ENCODE data around the gene DHRS7. TPM values are rescaled to one million over a fixed set of nuclear protein-coding genes. Genes with fewer than 3 reads are reported as not detected.

The DHRS7 gene
- total RNA-seq, 6 experiments from 2014 or later = 50.0 to 75.0 (median 54.1) TPM

DNA sequence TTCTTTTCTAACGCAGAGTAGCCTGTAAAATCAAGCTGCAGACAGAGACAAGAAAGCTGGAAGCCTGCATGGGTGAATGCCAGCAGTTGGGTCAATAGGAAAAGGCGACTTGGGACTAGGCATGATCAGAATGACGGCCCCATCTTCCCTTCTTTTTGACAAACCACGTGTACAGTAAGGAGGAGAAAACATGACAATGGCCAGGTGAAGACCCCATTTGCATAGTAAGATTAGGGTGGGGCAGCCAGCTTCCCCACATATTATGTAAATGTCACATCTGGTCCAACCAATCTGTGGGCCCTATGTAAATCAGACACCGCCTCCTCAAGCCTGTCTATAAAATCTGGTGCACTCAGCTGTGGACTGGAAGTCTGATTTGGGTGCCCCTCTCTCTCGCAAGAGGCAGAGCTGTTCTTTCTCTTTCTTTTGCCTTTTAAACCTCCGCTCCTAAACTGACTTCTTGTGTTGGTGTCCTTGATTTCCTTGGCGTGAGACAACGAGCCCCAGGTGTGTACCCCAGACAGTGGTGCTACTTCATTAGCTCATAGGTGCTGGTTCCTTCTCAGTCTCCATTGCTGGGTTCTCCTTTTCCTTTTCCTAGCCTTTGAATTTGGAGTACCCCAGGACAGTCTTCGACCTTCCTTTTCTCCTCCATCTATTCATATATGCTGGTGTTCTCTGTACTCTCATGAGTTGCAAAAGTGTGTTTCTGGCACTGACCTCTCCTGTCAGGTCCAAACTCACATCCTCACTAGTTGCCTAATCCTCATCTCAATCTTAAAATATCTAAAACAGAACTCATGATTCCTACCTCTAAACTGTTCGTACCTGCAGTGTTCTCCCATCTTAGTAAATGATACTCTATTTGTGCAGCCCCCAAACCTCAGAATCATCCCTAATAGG is 9.4 kb upstream of the DHRS7 start:
- peaks cover 20% of the 10 kb centered on the region for H3K4me1 Mint-ChIP-seq (ENCODE audit: low read depth)
- no peak for DNase-seq
- no peak overlapping the region; the same call in 1 of the 2 replicates for H3K27ac Mint-ChIP-seq
- H3K36me3 Mint-ChIP-seq (ENCODE audit: low read depth) = no peaks in the 10 kb centered on the region
- H3K9me3 Mint-ChIP-seq = no peaks in the 10 kb centered on the region
- H3K4me3 Mint-ChIP-seq = no peak overlapping the region
- no peak for TF ChIP-seq CTCF (IDR thresholded peaks at IDR 0.05)
- no peaks in the 10 kb centered on the region; the same call in 1 of the 2 replicates for H3K27me3 Mint-ChIP-seq (ENCODE audit: insufficient read depth)

GRCh38 chr14:60171690-60172089 is 6.5 kb upstream of the DHRS7 start:
- TF ChIP-seq CTCF (IDR thresholded peaks at IDR 0.05) = no peak
- no peak for DNase-seq
- Mint-ChIP-seq H3K27me3 (ENCODE audit: insufficient read depth) (no peaks in the 10 kb centered on the region; the same call in 1 of the 2 replicates), H3K4me3 (no peak overlapping the region), H3K36me3 (ENCODE audit: low read depth) (no peaks in the 10 kb centered on the region), H3K9me3 (no peaks in the 10 kb centered on the region), H3K4me1 (ENCODE audit: low read depth) (peaks cover 13% of the 10 kb centered on the region), H3K27ac (no peak overlapping the region)

- H3K4me1 Mint-ChIP-seq (ENCODE audit: low read depth) = peaks cover 20% of the 10 kb centered on the region
- no peak for DNase-seq
- TF ChIP-seq CTCF (IDR thresholded peaks at IDR 0.05) = no peak
- no peak overlapping the region for H3K4me3 Mint-ChIP-seq
- no peaks in the 10 kb centered on the region; the same call in 1 of the 2 replicates for H3K27me3 Mint-ChIP-seq (ENCODE audit: insufficient read depth)
- H3K27ac Mint-ChIP-seq = no peak overlapping the region
- H3K9me3 Mint-ChIP-seq = no peaks in the 10 kb centered on the region
- H3K36me3 Mint-ChIP-seq (ENCODE audit: low read depth) = no peaks in the 10 kb centered on the region
Measured at GRCh38 chr14:60170948-60171347, 5.8 kb upstream of the DHRS7 start.

DNA sequence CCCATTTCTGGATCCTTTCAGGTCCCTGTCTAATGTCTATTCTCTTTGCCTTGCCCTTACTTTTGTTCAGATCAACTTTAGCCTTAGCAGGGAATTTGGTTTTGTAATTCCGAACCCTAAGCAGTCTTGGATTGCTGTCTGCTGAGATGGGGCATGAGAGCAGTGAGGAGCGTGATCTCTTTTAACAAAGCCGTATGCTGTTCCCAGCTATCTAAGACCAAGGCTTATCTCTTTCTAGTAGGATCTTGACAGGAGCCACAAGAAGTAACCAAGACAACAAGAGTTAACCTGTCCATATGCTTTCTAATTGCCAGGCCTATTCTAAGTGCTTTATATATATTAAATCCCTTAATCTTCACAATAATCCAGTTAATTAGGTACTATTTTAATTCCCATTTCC is 4.5 kb upstream of the DHRS7 start:
- Mint-ChIP-seq H3K27me3 (ENCODE audit: insufficient read depth) (no peaks in the 10 kb centered on the region), H3K4me3 (no peak overlapping the region), H3K9me3 (no peaks in the 10 kb centered on the region), H3K27ac (no peak overlapping the region), H3K4me1 (ENCODE audit: low read depth) (peaks cover 15% of the 10 kb centered on the region), H3K36me3 (ENCODE audit: low read depth) (no peaks in the 10 kb centered on the region)
- TF ChIP-seq CTCF (IDR thresholded peaks at IDR 0.05) = no peak
- no peak for DNase-seq

DNA sequence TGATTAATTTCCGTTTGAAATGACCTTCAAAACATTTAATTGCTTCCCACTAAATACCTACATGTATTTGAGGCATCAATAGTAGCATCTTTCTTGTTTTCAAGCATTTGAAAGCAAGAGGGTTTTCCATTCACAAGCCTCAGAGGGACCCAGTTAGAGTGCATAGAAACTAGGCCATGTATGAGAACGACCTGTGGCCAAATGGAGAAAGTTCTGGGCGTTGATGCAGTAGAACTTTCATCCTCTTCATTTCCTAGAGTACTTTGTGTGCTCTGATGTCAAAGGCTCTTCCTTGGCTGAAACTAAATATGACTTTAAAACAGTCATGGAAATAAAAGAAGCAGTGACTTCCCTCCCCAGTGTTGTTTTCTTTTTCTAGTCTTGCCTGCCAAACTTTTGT is 944 bp upstream of the DHRS7 start:
- Mint-ChIP-seq H3K27ac (peak overlapping the region; percentile 80), H3K4me3 (peak overlapping the region; percentile 95), H3K27me3 (ENCODE audit: insufficient read depth) (no peaks in the 10 kb centered on the region), H3K4me1 (ENCODE audit: low read depth) (peaks cover 37% of the 10 kb centered on the region), H3K9me3 (no peaks in the 10 kb centered on the region), H3K36me3 (ENCODE audit: low read depth) (no peaks in the 10 kb centered on the region)
- no peak for TF ChIP-seq CTCF (IDR thresholded peaks at IDR 0.05)
- DNase-seq = no peak
